Measurements from ENCODE around the gene ASZ1.
A peak's percentile ranks its signal among the peaks of the same experiment; 100 is the strongest.
"Not testable (repeated sequence)": the region's sequence is repeated elsewhere in the genome, so short reads cannot be mapped to it uniquely, and the experiment has no call there.

Gene ASZ1, protein sequence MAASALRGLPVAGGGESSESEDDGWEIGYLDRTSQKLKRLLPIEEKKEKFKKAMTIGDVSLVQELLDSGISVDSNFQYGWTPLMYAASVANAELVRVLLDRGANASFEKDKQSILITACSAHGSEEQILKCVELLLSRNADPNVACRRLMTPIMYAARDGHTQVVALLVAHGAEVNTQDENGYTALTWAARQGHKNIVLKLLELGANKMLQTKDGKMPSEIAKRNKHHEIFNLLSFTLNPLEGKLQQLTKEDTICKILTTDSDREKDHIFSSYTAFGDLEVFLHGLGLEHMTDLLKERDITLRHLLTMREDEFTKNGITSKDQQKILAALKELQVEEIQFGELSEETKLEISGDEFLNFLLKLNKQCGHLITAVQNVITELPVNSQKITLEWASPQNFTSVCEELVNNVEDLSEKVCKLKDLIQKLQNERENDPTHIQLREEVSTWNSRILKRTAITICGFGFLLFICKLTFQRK

DNA sequence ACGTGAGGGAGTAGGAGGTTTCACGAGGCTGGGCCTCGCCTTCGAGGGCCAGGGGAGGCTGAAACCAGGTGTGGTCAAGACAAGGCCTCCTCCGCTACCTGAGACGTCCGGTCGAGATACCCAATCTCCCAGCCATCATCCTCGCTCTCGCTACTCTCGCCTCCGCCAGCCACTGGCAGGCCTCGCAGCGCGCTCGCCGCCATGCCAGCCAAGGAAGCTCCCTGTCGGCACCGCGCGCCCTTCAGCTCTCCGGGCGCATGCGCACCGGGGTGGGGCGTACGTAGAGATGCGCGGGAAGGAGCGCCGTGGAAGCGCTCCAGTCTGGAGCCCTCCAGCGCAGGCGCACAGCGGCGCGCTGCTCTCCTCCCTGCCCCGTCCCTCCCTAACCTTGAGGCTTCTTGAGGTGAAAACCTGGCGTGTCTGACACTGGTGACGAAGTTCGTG is at the start of gene ASZ1:
TSS of gene ASZ1 (minus strand) at position 236 of the 444 bp plus-strand sequence. CDS start at position 203, 33 bp downstream.
- no peak for DNase-seq

DNA sequence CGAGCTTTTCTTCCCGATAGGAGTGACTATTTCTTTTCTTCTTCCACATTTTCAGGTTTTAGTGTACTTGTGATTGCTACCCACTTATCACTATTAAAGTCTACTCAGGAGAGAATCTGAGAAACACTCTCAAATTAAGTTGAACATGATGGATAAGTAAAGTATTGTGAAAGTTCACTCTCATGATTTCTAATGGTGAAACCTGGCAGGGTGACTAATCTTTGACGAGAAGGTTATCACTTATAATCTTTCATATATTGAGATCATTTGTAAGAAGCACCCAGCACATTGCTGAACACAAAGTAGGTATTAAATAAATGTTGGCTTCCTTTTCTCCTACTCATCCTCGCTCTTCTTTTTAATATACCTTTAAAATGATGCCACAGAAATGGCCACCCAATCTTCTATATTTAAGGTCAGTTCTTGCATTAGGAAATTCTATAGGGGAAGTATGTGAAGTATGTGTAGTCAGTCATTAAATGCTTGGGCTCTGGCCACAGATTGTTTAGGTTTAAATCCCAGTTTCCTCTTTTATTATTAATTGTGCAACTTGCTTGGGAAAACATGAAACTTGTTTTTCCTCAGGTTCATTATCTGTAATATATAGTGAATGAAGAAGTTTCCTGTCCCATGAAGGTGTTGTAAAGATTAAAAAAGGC is 49.4 kb upstream of the ASZ1 start:
- no peak for DNase-seq

- no peak for DNase-seq
These were observed 45.0 kb upstream of the ASZ1 start for GRCh38 chr7:117472335-117472734.

DNA sequence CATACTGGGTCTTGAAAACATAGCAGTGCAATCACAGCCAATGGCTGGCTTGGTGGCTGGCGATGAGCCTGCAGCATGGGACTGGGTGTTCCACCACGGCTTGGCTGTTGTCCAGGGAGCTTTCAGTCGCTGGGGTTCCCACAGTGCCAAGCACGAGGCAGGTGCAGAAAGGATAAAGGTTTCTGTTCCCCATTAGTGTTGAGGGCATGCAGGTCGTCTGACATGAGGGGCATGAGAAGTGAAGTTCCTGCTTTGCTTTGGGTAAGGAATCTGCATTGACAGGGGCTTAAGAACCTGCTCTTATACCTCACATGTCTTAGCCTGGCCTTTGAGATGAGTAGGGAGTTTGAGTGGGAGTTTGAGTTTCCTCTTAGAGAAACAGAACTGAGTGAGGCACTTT is 43.5 kb upstream of the ASZ1 start:
- no peak for DNase-seq

- no peak for DNase-seq
These were observed 40.9 kb upstream of the ASZ1 start for GRCh38 chr7:117468174-117468573.

- DNase-seq: not testable (repeated sequence)
These were observed 33.5 kb upstream of the ASZ1 start for GRCh38 chr7:117460815-117461214.

- no peak for DNase-seq
These were observed 32.4 kb upstream of the ASZ1 start for GRCh38 chr7:117459735-117460134.

DNA sequence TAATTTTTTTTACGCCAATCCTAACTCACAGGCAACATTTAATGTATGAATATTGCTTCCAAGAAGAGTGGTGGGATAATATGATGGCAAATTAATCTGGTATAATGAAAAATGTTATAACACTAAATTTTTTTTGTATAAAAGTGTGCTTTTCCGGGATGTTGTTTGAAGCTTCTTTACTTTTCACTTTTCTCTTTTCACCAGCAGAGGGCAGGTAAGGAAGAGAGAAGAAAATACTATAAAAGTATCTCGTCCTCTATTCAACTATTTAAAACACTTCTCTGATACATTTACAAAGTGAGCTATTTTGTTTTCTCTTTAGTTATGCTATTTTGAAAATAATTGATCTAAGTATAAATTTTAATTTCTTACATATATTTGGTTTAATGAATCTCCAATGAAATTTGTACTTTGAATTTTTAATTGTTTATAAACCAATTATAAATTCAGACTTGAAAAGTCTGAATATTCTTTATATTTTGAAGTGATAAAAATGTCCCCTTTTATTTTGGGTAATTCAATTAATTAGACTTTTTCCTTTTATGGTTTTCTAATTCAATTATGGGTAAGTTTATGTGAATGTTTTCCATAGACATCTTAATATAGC is 31.8 kb upstream of the ASZ1 start:
- DNase-seq: peak; percentile 19

DNA sequence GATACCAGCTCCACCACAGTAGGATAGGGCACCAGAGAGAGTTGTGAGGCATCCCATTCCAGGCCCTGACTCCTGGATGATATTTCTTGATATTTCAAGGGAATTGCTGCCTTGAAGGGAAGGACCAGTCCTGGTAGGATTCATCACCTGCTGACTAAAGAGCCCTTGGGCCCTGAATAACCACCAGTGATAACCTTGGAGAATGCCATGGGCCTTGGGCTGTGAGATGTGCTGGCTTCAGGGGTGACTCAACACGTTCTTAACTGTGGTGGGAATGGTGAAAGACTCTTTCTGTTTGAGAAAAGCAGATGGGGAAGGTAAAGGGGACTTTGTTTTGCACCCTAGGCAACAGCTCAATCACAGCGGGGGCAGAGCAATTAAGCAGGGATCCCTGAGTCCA is 21.4 kb upstream of the ASZ1 start:
- DNase-seq: no peak

DNA sequence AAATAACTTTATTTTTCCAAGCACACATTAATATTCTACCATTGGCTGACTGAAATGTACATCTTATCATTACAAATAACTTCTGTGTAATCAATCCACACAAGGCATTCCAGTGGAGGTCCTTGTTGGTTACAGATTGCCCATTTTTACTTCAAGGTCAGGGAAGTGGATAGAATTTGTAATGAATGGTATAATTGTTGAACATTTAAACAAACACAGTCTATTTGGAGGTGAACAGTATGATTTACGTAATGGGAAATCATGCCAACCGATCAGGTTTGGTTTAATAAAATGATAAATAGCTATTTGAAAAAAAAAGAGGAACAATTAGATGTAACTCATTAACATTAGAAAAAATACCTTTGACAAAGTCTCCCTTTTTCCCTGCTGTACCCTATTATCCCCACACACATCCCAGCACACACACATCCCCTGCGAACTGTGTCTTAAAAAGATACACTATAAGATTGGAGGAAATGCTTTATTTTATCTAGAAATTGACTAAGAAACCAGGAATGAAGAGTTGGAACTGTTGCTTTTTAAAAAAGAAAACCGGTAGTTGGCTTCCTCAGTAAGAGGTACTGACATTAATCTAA is 19.0 kb upstream of the ASZ1 start:
- DNase-seq: no peak

- DNase-seq: no peak
These were observed 17.9 kb upstream of the ASZ1 start for GRCh38 chr7:117445206-117445605.

GRCh38 chr7:117444646-117445045 is 17.4 kb upstream of the ASZ1 start:
- DNase-seq: no peak

DNA sequence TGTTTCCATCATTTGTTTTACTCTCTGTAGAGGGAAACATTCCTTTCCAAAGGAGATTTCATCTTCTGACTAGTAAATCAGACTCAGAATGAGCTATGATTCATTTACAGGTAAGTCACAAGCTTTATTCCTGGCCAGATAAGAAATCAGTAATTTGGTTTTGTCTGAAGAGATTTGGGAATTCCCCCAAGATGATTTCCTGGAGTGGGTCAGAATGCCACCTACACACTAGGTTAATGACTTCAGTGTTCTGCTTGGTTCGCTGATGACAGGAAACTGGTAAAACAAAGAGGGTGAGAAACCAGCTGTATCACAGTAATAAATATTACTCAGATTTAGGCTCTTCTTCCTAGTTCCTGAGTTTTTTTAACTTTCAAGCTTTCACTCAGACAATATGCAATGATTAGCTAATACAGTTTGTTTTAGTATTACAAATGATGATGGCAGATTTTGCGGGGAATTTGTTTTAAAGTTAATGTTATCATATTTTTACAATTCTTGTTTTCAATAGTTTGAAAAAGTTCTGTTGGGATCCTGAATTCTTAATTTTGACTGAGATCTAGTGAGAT is 8.3 kb upstream of the ASZ1 start:
- no peak for DNase-seq

GRCh38 chr7:117424090-117424829 is 3.0 kb downstream of the ASZ1 start:
- no peak for DNase-seq

DNA sequence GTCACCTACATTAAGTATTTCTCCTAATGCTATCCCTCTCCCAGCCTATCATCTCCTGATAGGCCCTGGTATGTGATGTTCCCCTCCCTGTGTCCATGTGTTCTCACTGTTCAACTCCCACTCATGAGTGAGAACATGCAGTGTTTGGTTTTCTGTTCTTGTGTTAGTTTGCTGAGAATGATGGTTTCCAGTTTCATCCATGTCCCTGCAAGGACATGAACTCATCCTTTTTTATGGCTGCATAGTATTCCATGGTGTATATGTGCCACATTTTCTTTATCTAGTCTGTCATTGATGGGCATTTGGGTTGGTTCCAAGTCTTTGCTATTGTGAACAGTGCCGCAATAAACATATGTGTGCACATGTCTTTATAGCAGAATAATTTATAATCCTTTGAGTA is 12.7 kb downstream of the ASZ1 start:
- not testable (repeated sequence) for DNase-seq

- DNase-seq: no peak
These were observed 14.2 kb downstream of the ASZ1 start for GRCh38 chr7:117412946-117413559.

- no peak for DNase-seq
These were observed 14.9 kb downstream of the ASZ1 start for GRCh38 chr7:117412390-117412789.

GRCh38 chr7:117411539-117411938 is 15.8 kb downstream of the ASZ1 start:
- no peak for DNase-seq

DNA sequence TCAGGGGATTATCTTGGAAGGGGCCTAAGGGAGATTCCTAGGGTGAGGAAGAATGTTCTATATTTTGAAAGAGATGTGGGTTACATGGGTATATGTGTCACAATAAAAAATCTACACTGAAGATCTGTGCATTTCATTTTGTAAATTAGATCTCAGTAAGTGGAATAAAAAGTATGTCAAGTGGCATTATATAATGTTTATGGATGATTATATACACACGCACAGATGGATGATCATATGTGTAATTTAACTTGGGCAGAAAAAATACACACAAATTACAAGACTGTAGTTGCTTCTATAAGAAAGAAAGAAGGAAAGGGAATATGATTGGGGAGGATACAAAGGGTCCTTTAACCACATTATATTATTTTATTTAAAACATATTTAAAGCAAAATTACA is 18.5 kb downstream of the ASZ1 start:
- no peak for DNase-seq

DNA sequence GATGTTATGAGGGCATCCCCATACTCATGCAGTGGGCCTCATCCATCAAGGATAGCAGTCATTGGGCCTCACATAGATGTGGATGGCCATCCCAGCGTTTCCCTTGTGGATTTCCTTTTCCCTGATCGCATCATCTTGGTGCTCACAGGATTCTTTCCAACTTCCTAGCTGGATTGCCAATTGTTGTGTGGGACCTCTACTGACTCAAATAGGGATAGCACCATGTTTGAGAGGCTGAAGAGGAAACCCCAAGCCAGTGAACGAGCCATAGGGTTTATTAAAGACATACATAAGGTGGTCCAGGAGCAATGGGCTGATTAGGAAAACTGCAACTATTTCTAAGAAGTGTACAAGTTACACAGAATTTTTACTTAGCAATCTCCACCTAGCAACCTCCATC is 21.8 kb downstream of the ASZ1 start:
- no peak for DNase-seq

GRCh38 chr7:117403737-117404136 is 23.6 kb downstream of the ASZ1 start:
- DNase-seq: no peak

DNA sequence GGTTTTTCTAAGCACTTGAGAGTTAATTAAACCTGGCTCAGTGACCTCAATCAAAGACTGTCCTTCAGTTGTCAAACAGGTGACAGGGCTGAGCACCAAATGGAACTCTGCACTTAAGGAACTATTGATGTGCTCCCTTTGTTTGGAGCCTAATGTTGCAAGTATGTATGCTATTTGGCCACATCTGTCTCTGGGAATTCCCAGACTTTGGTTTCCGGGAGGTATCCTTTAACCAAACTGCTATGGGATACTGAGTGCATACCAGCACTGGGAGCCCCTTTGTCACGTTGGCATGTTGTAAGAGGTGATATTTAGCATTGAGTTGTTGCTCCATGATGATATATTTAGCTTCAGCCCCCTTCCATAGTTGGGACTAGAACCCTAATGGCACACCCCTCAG is 25.2 kb downstream of the ASZ1 start:
- peak; percentile 49 for DNase-seq
